ENCODE measurements around the gene FECH.

DNA sequence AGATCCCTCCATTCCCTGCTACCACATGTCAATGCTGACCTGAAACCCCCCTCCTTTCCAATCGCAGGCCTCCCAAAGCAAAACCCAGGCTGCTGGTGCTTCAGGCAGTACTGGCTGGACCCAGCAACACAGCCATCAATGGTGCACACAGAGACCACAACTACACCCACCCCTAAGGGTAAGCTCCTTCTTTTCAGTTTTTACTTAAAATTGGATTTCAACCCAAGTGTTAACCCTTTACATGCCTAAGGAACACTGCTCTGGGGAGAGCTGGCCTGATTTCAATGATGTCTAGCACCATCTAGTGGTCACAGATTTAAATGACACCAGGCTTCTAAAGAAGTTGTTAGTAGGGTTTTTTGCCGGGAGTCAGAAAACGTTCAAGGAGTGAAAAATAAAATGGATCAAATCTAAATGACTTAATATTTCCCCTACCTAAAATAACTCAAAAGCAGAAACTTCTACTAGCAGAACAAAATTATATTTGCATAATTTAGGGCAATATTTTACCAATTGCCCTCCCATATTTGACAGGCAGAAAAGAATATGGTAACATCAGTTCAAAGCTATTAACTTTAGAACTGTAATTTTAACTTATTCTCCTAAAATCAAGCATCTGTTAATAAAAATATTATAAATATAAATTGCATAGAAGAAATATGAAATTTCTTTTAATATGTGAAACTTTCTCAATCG is 24.6 kb downstream of the FECH start:
- TF ChIP-seq GATA3 (IDR thresholded peaks at IDR 0.05; ENCODE audit: low read depth, low read length) (no peak), GATA2 (IDR thresholded peaks at IDR 0.05; ENCODE audit: low read depth, low read length) (no peak)
